CD14-positive monocyte (primary cell): Measurements from ENCODE around the gene FOXN4. TPM values are rescaled to one million over a fixed set of nuclear protein-coding genes. Genes with fewer than 3 reads are reported as not detected.

Source experiments
- DNase-seq, 3 donors: peaks; one replicate each; pipeline ENCODE4 v3.0.0-alpha.2; 2011 to 2022
- H2AFZ ChIP-seq: 2 replicates; pipeline ENCODE4 v1.6.0; 2012; ENCODE audit warnings: mild to moderate bottlenecking, low read depth, low read length, inconsistent platforms; ENCODE audit not compliant: insufficient read depth, poor library complexity, severe bottlenecking
- H3K27ac ChIP-seq, 2 donors: 1 replicate in 1 of 2; 2 replicates in 1 of 2; pipeline ENCODE4 v1.5.1; 2012 to 2013; ENCODE audit warnings: low read length in 2 of 2, control low read depth in 1 of 2, inconsistent platforms in 1 of 2, low read depth in 1 of 2, mild to moderate bottlenecking in 1 of 2
- H3K27me3 ChIP-seq, 2 donors: one replicate each; pipeline versions ENCODE4 v1.6.0 to v1.6.1; 2011 to 2013; ENCODE audit warnings: low read length in 2 of 2; ENCODE audit not compliant: control insufficient read depth in 2 of 2, insufficient read depth in 2 of 2
- H3K36me3 ChIP-seq, 2 donors: replicated peaks in 1 of 2; 1 replicate in 1 of 2; 2 replicates in 1 of 2; pipeline versions ENCODE4 v1.5.1 to v1.6.1; 2012 to 2013; ENCODE audit warnings: low read length in 2 of 2, control low read depth in 1 of 2, inconsistent platforms in 1 of 2, mild to moderate bottlenecking in 1 of 2; ENCODE audit not compliant: insufficient read depth in 2 of 2, control insufficient read depth in 1 of 2
- H3K4me1 ChIP-seq, 2 donors: 1 replicate in 1 of 2; 2 replicates in 1 of 2; pipeline versions ENCODE4 v1.5.1 to v1.6.1; 2012 to 2013; ENCODE audit warnings: low read length in 2 of 2, control low read depth in 1 of 2, inconsistent platforms in 1 of 2, mild to moderate bottlenecking in 1 of 2, moderate library complexity in 1 of 2; ENCODE audit not compliant: insufficient read depth in 2 of 2, control insufficient read depth in 1 of 2
- H3K4me2 ChIP-seq: replicated peaks from 2 replicates; pipeline ENCODE3; 2012; ENCODE audit warnings: low read length, moderate library complexity, mild to moderate bottlenecking; ENCODE audit not compliant: poor library complexity, severe bottlenecking; ENCODE audit errors: extremely low read depth
- H3K4me3 ChIP-seq, 3 experiments: fragments of 200-600 bp in 1 of 3; sonication (generic) in 1 of 3; replicated peaks in 1 of 3; 1 replicate in 2 of 3; 2 replicates in 1 of 3; pipeline ENCODE4 v1.5.1; 2011 to 2013; ENCODE audit warnings: low read length in 3 of 3, mild to moderate bottlenecking in 3 of 3, control low read depth in 2 of 3, low read depth in 2 of 3, inconsistent platforms in 1 of 3, moderate library complexity in 1 of 3
- H3K79me2 ChIP-seq: 2 replicates; pipeline ENCODE4 v1.6.0; 2012; ENCODE audit warnings: mild to moderate bottlenecking, control low read depth, inconsistent platforms, low read length, moderate library complexity; ENCODE audit not compliant: insufficient read depth
- H3K9ac ChIP-seq: 2 replicates; pipeline ENCODE4 v1.6.0; 2017; ENCODE audit warnings: low read length, mild to moderate bottlenecking; ENCODE audit not compliant: insufficient read depth, poor library complexity, severe bottlenecking
- H3K9me3 ChIP-seq, 2 donors: replicated peaks in 1 of 2; 1 replicate in 1 of 2; 2 replicates in 1 of 2; pipeline versions ENCODE4 v1.5.1 to v1.6.1; 2012 to 2013; ENCODE audit warnings: low read length in 2 of 2, control low read depth in 1 of 2; ENCODE audit not compliant: control insufficient read depth in 1 of 2, insufficient read depth in 1 of 2
- H4K20me1 ChIP-seq: 2 replicates; pipeline ENCODE4 v1.6.0; 2012; ENCODE audit warnings: mild to moderate bottlenecking, low read length, control low read depth, moderate library complexity; ENCODE audit not compliant: insufficient read depth
- H3K27ac Mint-ChIP-seq, 7 donors: one replicate each; pipeline ENCODE4 v1.8.0; 2020; ENCODE audit warnings: mild to moderate bottlenecking in 7 of 7, mixed read lengths in 7 of 7, moderate library complexity in 6 of 7, inconsistent platforms in 2 of 7
- H3K27me3 Mint-ChIP-seq, 3 donors: one replicate each; pipeline ENCODE4 v1.8.0; 2021 to 2022; ENCODE audit warnings: low read depth in 3 of 3, mild to moderate bottlenecking in 3 of 3, mixed read lengths in 3 of 3, moderate library complexity in 3 of 3, inconsistent platforms in 1 of 3
- H3K36me3 Mint-ChIP-seq, 2 donors: one replicate each; pipeline ENCODE4 v1.8.0; 2020; ENCODE audit warnings: mixed read lengths in 2 of 2, inconsistent platforms in 1 of 2, mild to moderate bottlenecking in 1 of 2
- H3K4me1 Mint-ChIP-seq: one replicate; pipeline ENCODE4 v1.8.0; 2020; ENCODE audit warnings: mild to moderate bottlenecking, mixed read lengths
- H3K4me3 Mint-ChIP-seq, 2 donors: one replicate each; pipeline ENCODE4 v1.8.0; 2020; ENCODE audit warnings: mild to moderate bottlenecking in 2 of 2, mixed read lengths in 2 of 2, moderate library complexity in 1 of 2
- H3K9me3 Mint-ChIP-seq, 7 donors: one replicate each; pipeline ENCODE4 v1.8.0; 2020 to 2022; ENCODE audit warnings: mixed read lengths in 7 of 7, mild to moderate bottlenecking in 6 of 7, moderate library complexity in 6 of 7, inconsistent platforms in 2 of 7
- CTCF ChIP-seq: fragments of 200-600 bp; IDR thresholded peaks from one replicate; pipeline ENCODE4 v1.8.0; 2022; ENCODE audit warnings: antibody characterized with exemption, mild to moderate bottlenecking
- WGBS: methylation state at CpG from one replicate; pipeline ENCODE4 v1.1.5; 2013; ENCODE audit warnings: missing lambda C conversion rate; ENCODE audit not compliant: insufficient coverage; 5-methylcytosine and 5-hydroxymethylcytosine counted together
- intact Hi-C, 2 donors: fragments of 100-400 bp; cut with micrococcal nuclease; formaldehyde crosslinking; loops; one replicate each; pipeline versions ENCODE4 v1.15.0 to v1.15.1; 2023
- polyA plus RNA-seq, 3 donors: library from polyadenylated mRNA; depleted of rRNA in 1 of 3; unstranded in 2 of 3; stranded (reverse) in 1 of 3; fragments of 300-500 nt in 2 of 3; fragments of >200 nt in 1 of 3; fragmentation: Illumina TruSeq in 2 of 3; gene quantifications; 1 replicate in 2 of 3; 2 replicates in 1 of 3; pipeline ENCODE4 v1.2.3, GENCODE V29; 2012 to 2021

FOXN4 gene
- polyA plus RNA-seq, 3 donors, result not detected

- Histone ChIP-seq H3K79me2 (no peaks in the 10 kb centered on the region), H3K4me3 (no peak within 1 kb of the TSS), H3K9ac (no peak within 1 kb of the TSS), H3K4me2 (no peak within 1 kb of the TSS), H3K27ac (no peak within 1 kb of the TSS), H3K36me3 (no peaks in the 10 kb centered on the region), H3K27me3 (no peaks in the 10 kb centered on the region), H3K9me3 (no peaks in the 10 kb centered on the region), H4K20me1 (no peaks in the 10 kb centered on the region), H2AFZ (no peak within 1 kb of the TSS), H3K4me1 (no peaks in the 10 kb centered on the region)
- whole genome bisulfite sequencing, result 91% methylated on average over 5 of the region's 8 CpGs
- TF ChIP-seq CTCF, result no peak
- Mint-ChIP-seq H3K4me1 (no peaks in the 10 kb centered on the region), H3K36me3 (no peaks in the 10 kb centered on the region), H3K27me3 (peaks cover 0 to 7% (median 2%) of the 10 kb centered on the region in 3 donors), H3K27ac (no peak within 1 kb of the TSS), H3K4me3 (no peak within 1 kb of the TSS), H3K9me3 (peaks cover 0 to 7% (median 0%) of the 10 kb centered on the region in 7 donors)
- intact Hi-C loops, result no loop called here
- DNase-seq, result no peak
These were observed 38.5 kb upstream of the FOXN4 start, which contains the start of gene MYO1H for GRCh38 chr12:109347589-109347988. Gene MYO1H, plus strand, starts transcription at chr12:109347900. Its CDS starts 61 bp downstream, at chr12:109347961.

- no peak for TF ChIP-seq CTCF
These were observed 37.8 kb upstream of the FOXN4 start for GRCh38 chr12:109346920-109347319.

More at GRCh38 chr12:109346920-109347319, 37.8 kb upstream of the FOXN4 start:
- H3K4me3 Mint-ChIP-seq, result no peak overlapping the region
- Histone ChIP-seq H3K79me2 (no peaks in the 10 kb centered on the region), H3K27ac (no peak overlapping the region), H3K4me1 (no peaks in the 10 kb centered on the region), H3K27me3 (no peaks in the 10 kb centered on the region), H3K9ac (no peak overlapping the region), H4K20me1 (no peaks in the 10 kb centered on the region), H3K4me3 (no peak overlapping the region), H3K4me2 (no peak overlapping the region), H3K36me3 (no peaks in the 10 kb centered on the region), H3K9me3 (no peaks in the 10 kb centered on the region), H2AFZ (no peak overlapping the region)
- intact Hi-C loops, result no loop called here
- no peaks in the 10 kb centered on the region for H3K4me1 Mint-ChIP-seq
- H3K27me3 Mint-ChIP-seq, result peaks cover 0 to 5% (median 0%) of the 10 kb centered on the region in 3 donors
- no peak overlapping the region for H3K27ac Mint-ChIP-seq
- DNase-seq, result no peak
- no CpG with 5 or more reads among the region's 3 CpGs for WGBS
- peaks cover 0 to 7% (median 0%) of the 10 kb centered on the region in 7 donors for H3K9me3 Mint-ChIP-seq
- H3K36me3 Mint-ChIP-seq, result no peaks in the 10 kb centered on the region
